Mesothelial cell of epicardium (in vitro differentiated cells): Measurements from ENCODE around the gene ZIM2. TPM values are rescaled to one million over a fixed set of nuclear protein-coding genes. Genes with fewer than 3 reads are reported as not detected.

ENCODE experiments used
- DNase-seq, 2 experiments: peaks; one replicate each; pipeline ENCODE4 v3.0.0; 2021; ENCODE audit warnings: low spot score in 2 of 2; ENCODE audit not compliant: unreplicated experiment in 2 of 2
- H3K27ac Mint-ChIP-seq: 2 replicates; pipeline ENCODE4 v1.8.0; 2021; ENCODE audit warnings: mixed read lengths
- H3K27me3 Mint-ChIP-seq: 2 replicates; pipeline ENCODE4 v1.8.0; 2021; ENCODE audit warnings: low read depth, mixed read lengths
- H3K36me3 Mint-ChIP-seq: 2 replicates; pipeline ENCODE4 v1.8.0; 2021; ENCODE audit warnings: mixed read lengths
- H3K4me1 Mint-ChIP-seq: 2 replicates; pipeline ENCODE4 v1.8.0; 2021; ENCODE audit warnings: mixed read lengths
- H3K4me3 Mint-ChIP-seq: 2 replicates; pipeline ENCODE4 v1.8.0; 2021; ENCODE audit warnings: mild to moderate bottlenecking, moderate library complexity, mixed read lengths
- H3K9me3 Mint-ChIP-seq: 2 replicates; pipeline ENCODE4 v1.8.0; 2021; ENCODE audit warnings: mixed read lengths
- total RNA-seq: library from RNA; stranded (reverse); gene quantifications from 3 replicates; pipeline ENCODE4 v1.2.1, GENCODE V29; 2021
- TF ChIP-seq, protein P1 (sequence below): fragments of 200-600 bp; sonication (generic); IDR thresholded peaks from one replicate; pipeline ENCODE4 v1.5.0; 2021; ENCODE audit warnings: antibody characterized with exemption; ENCODE audit not compliant: unreplicated experiment

ZIM2 gene
- total RNA-seq, 1 donor from 2014 or later = not detected

GRCh38 chr19:56842412-56842811 is 1.9 kb upstream of the ZIM2 start:
- TF ChIP-seq, protein P1, sequence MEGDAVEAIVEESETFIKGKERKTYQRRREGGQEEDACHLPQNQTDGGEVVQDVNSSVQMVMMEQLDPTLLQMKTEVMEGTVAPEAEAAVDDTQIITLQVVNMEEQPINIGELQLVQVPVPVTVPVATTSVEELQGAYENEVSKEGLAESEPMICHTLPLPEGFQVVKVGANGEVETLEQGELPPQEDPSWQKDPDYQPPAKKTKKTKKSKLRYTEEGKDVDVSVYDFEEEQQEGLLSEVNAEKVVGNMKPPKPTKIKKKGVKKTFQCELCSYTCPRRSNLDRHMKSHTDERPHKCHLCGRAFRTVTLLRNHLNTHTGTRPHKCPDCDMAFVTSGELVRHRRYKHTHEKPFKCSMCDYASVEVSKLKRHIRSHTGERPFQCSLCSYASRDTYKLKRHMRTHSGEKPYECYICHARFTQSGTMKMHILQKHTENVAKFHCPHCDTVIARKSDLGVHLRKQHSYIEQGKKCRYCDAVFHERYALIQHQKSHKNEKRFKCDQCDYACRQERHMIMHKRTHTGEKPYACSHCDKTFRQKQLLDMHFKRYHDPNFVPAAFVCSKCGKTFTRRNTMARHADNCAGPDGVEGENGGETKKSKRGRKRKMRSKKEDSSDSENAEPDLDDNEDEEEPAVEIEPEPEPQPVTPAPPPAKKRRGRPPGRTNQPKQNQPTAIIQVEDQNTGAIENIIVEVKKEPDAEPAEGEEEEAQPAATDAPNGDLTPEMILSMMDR = no peak
- no peaks in the 10 kb centered on the region for H3K4me1 Mint-ChIP-seq
- H3K4me3 Mint-ChIP-seq = no peak overlapping the region
- no peak overlapping the region for H3K27ac Mint-ChIP-seq
- H3K36me3 Mint-ChIP-seq = peaks cover 9% of the 10 kb centered on the region
- H3K9me3 Mint-ChIP-seq = peaks cover 43% of the 10 kb centered on the region
- no peak for DNase-seq
- H3K27me3 Mint-ChIP-seq = no peaks in the 10 kb centered on the region

GRCh38 chr19:56841193-56841543 is 642 bp upstream of the ZIM2 start:
- Mint-ChIP-seq H3K4me1 (no peaks in the 10 kb centered on the region), H3K27me3 (no peaks in the 10 kb centered on the region), H3K27ac (no peak overlapping the region), H3K36me3 (peaks cover 12% of the 10 kb centered on the region), H3K4me3 (no peak overlapping the region), H3K9me3 (peaks cover 41% of the 10 kb centered on the region)
- TF ChIP-seq, protein P1 = no peak
- no peak for DNase-seq

GRCh38 chr19:56839652-56840450 is 675 bp downstream of the ZIM2 start:
- Mint-ChIP-seq H3K4me1 (no peaks in the 10 kb centered on the region), H3K27ac (no peak overlapping the region), H3K27me3 (no peaks in the 10 kb centered on the region), H3K36me3 (peaks cover 10% of the 10 kb centered on the region), H3K9me3 (peaks cover 48% of the 10 kb centered on the region), H3K4me3 (no peak overlapping the region)
- DNase-seq = no peak
- TF ChIP-seq, protein P1 = no peak

GRCh38 chr19:56838909-56839651 is 1.4 kb downstream of the ZIM2 start:
- Mint-ChIP-seq H3K4me1 (no peaks in the 10 kb centered on the region), H3K4me3 (no peak overlapping the region), H3K9me3 (peaks cover 52% of the 10 kb centered on the region), H3K36me3 (peaks cover 9% of the 10 kb centered on the region), H3K27ac (no peak overlapping the region), H3K27me3 (no peaks in the 10 kb centered on the region)
- TF ChIP-seq, protein P1 = no peak
- DNase-seq = no peak

- H3K36me3 Mint-ChIP-seq = peaks cover 11% of the 10 kb centered on the region
- DNase-seq = no peak
- peaks cover 59% of the 10 kb centered on the region for H3K9me3 Mint-ChIP-seq
- TF ChIP-seq, protein P1 = no peak
- H3K4me1 Mint-ChIP-seq = no peaks in the 10 kb centered on the region
- H3K27ac Mint-ChIP-seq = no peak overlapping the region
- H3K4me3 Mint-ChIP-seq = no peak overlapping the region
- H3K27me3 Mint-ChIP-seq = no peaks in the 10 kb centered on the region
Measured at GRCh38 chr19:56838024-56838908, 2.3 kb downstream of the ZIM2 start.
